Stimulated activated CD8-positive, alpha-beta memory T cell treated with anti-CD3 and anti-CD28 coated beads, Interleukin-12 subunit alpha, Interleukin-12 subunit beta, amount 100 ng/mL, for 24 hours (primary cell): Measurements from ENCODE around the gene TTC7B.

Experiments
- DNase-seq: peaks from one replicate; pipeline ENCODE4 v3.0.0-alpha.2; 2020; ENCODE audit errors: extremely low read depth

Gene TTC7B

GRCh38 chr14:90511252-90511651 is 305.0 kb downstream of the TTC7B start:
- DNase-seq: no peak

DNA sequence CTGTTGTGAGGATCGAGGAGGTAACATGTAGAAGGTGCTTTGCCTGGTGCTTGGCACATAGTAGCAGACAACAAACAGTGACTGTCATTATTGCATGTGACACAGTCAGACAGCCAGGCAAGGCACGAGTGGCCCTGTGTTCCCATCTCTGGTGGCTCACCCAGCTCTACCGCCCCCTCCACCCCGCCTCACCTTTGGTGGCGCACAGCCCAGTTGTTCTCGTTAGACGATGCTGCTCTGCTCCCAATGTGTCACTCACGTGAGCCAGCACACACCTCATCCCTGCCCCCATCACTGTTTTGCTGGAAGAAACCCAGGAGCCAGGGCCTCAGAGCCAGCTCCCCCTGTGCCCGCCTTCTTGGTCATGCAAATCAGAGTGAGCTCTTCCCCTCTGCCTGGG is 306.1 kb downstream of the TTC7B start:
- no peak for DNase-seq

GRCh38 chr14:90509403-90509802 is 306.8 kb downstream of the TTC7B start:
- DNase-seq: no peak

DNA sequence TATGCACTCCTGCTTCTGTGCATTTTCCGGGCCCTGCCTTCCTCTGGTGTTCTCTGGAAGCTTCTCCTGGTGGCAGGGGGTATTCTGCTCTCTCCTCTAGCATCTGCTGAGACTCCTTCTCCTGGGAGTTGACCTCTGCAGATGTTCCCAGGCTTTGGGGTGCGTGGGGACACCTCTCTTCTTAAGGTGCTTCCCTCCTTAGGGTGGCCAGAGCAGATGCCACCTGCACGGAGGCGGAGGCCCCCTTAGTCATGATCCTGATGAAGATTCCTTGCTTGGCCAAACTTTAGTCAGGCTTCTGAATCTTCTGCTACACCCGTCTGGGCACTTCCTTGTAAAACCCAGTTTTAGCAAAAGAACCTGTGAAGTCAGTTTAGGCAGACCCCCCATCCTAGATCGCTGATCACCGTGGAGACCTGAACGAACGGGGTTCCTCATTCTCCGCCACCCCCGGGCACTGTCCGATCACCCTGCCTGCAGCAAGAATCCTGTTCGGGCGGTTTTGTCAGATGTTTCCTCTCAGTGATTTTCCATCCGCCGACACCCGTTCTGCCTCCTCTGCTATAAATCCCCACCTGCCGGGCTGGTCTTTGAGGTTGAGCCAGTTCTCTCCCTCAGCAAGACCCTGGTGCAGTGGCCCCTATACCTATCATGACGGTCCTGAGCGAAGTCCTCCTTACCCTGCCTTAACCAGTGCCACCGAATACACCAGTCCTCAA is 307.5 kb downstream of the TTC7B start:
- DNase-seq: no peak

- DNase-seq: no peak
These were observed 308.2 kb downstream of the TTC7B start for GRCh38 chr14:90508036-90508435.

DNA sequence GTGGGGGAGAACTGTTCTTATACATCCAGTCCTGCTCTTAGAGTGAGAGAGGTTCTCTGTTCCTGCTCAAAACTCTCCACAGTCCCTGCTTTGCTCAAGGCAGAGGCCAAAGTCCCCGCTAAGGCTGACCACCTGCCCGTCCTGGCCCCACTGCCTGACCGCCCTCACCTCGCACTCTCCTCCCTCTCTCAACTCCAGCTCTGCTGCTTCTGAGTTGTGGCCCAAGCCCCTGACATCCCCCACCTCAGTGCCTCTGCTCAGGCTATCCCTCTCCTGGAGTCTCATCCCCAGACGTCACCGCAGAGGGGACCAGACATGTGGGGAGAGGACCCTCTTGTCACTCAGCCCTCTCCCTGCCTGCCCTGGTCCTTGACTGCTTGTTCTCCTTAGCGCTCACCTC is 308.8 kb downstream of the TTC7B start:
- DNase-seq: no peak

GRCh38 chr14:90506748-90507147 is 309.5 kb downstream of the TTC7B start:
- no peak for DNase-seq

- no peak for DNase-seq
These were observed 310.7 kb downstream of the TTC7B start for GRCh38 chr14:90505531-90505930.

DNA sequence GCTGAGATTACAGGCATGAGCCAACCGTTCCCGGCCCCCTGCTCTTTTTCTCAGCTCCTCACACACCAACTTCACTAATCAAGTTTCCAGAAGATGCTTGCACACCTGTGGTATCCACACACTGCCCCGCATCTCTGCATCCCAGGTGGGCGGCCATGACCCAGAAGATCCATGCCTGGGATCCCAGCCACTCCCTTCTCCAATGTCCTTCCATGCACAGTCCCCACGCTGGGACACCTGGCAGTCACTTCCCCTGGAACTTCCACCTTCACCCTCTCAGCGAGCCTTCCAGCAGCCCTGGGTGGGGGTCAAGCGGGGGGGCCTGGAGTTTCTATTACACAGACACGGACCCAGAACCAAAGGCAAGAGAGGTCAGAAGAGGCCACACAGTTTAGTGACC is 311.6 kb downstream of the TTC7B start:
- no peak for DNase-seq

- DNase-seq: no peak
These were observed 312.6 kb downstream of the TTC7B start for GRCh38 chr14:90503582-90503981.

GRCh38 chr14:90502760-90503159 is 313.5 kb downstream of the TTC7B start:
- DNase-seq: no peak

DNA sequence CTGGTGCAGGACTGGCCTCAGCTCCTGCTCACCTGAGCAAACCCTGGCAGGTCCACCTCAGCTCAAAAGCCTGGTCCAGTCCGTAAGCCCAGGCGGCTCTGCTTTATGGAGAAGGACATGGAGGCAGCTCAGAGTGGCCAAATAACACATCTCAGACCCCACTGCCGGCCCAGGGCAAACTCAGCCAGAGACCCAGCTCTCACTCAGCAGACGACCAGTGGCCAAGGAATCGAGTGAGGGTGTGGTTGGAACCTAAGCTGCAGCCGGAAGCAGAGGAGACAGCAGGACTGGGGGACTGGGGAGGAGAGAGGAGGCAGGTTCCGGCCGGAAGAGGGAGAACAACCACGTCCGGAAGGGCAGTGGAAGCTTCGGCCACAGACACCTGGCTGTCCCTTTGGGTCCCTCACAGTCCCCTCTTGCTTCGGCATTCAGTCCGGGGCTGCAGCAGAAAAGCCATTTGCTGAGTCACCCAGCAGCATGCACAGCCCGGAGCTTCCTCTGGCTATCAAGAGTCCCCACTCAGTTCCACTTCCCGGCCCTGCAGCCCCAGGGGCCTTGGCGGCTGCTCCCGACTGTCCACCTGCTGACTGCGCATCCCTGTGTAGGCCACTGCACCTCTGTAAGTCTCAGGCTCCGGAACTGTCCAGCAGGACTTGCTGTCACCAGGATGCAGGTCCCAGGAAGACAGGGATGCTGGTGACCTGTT is 315.4 kb downstream of the TTC7B start:
- DNase-seq: no peak

- no peak for DNase-seq
These were observed 316.1 kb downstream of the TTC7B start for GRCh38 chr14:90499908-90500664.

GRCh38 chr14:90499121-90499520 is 317.1 kb downstream of the TTC7B start:
- DNase-seq: no peak

DNA sequence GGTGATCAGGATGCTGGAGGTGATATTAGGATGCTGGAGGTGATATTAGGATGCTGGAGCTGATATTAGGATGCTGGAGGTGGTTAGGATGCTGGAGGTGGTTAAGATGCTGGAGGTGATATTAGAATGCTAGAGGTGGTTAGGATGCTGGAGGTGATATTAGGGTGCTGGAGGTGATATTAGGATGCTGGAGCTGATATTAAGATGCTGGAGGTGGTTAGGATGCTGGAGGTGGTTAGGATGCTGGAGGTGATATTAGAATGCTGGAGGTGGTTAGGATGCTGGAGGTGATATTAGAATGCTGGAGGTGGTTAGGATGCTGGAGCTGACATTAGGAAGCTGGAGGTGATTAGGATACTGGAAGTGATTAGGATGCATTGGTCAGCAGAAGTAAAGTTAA is 318.0 kb downstream of the TTC7B start:
- no peak for DNase-seq

DNA sequence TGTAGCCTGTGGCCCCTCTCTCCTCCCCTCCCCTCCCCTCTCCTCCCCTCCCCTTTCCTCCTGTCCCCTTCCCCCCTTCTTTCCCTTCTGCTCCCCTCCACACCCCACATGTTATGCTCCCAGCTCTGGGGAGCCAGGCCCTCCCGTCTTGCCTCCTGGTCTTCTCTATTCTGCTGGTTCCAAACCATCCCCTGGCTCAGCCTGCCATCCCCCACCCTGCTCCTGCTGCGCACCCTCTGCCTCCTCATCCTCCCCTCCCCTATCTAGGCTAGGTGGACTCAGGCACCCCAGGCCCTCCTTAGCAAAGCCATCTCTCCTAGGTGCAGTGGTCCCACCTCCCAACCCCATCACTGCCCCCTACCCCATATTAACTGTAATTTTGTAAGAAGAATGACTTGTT is 319.9 kb downstream of the TTC7B start:
- no peak for DNase-seq

DNA sequence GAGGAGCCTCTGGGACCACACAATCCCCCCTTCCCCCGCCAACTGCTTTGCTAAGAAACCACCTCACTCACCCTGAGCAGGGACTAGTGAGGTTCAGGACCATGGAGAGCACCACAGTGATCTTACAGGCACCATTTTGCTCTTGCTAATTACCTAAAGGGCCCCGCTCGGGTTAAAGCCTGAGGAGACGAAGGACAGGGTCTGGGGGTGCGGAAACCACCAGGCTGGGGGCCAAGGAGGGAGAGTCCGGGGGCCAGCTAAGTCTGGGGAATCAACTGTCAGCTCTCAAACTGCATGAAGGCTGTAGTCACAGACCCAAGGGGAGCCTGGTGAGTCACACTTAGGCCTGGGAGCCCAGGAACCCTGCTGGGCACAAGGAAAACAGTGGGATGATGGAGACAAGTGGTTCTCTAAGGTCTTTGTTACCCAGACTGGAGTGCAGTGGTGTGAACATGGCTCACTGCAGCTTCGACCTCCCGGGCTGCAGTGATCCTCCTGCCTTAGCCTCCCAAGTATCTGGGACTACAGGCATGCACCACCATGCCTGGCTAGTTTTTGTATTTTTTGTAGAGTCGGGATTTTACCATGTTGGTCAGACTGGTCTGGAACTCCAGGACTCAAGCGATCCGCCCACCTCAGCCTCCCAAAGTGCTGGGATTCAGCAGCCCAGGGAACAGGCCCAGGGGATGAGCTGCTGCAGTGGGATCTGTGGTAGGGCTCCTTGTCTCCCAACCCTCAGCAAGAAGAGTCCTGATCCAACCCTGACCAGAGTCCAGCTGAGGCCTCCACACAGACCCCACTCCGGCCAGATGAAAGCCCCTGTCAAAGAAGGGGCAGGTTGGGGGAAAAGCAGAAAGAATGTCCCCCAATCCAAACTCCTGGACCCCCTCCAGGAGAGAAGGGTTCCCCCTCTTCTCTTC is 320.6 kb downstream of the TTC7B start:
- DNase-seq: no peak

DNA sequence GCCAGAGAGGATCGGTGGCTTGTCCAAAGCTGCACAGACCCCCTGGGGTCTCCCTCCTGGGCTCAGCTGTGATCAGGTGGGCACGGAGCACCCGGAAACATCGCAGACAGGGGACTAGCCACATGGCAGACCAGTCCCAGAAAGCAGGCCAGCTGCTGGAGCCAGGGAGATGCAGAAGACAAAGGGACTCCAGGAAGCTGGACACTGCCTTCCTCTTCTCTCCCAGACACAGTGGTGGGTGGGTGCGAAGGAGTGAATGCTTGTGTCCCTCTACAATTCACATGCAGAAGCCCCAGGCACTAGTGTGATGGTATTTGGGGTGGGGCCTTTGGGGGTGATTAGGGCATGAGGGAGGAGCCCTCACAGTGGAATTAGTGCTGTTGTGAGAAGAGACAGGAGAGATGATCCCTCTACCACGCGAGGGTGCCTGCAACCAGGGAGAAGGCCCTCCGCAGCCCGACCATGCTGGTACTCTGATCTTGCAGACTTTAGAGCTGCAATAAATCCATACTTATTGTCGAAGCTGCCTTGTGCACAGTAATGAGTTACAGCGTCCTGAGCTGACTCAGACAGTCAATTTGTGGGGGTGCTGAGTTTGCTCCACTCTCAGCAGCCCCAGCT is 324.2 kb downstream of the TTC7B start:
- no peak for DNase-seq

GRCh38 chr14:90491221-90491885 is 324.9 kb downstream of the TTC7B start:
- DNase-seq: no peak

GRCh38 chr14:90490720-90491050 is 325.5 kb downstream of the TTC7B start:
- no peak for DNase-seq
